Lower leg skin (tissue), 3 donors: ENCODE measurements around the gene ZC3H8.

Experiments used
- CTCF ChIP-seq, 3 donors: fragments of 450-650 bp; IDR thresholded peaks; one replicate each; pipeline ENCODE4 v1.5.1; 2016; ENCODE audit warnings: antibody characterized with exemption in 3 of 3, mild to moderate bottlenecking in 3 of 3, moderate library complexity in 2 of 3
- POLR2A ChIP-seq, 2 donors: fragments of 450-650 bp; IDR thresholded peaks; one replicate each; pipeline ENCODE4 v1.6.1; 2016 to 2017; ENCODE audit warnings: antibody characterized with exemption in 2 of 2, mild to moderate bottlenecking in 1 of 2, moderate library complexity in 1 of 2

GRCh38 chr2:112259509-112260294 is 4.9 kb upstream of the ZC3H8 start:
- TF ChIP-seq CTCF (IDR thresholded peaks at IDR 0.05) (peak in 1 of 3 donors; percentile 76), POLR2A (IDR thresholded peaks at IDR 0.05) (no peak)
